HG03442 (cell line): ENCODE results near the gene EXOC6.

Experiments
- ATAC-seq: cut with Tn5 transposase; IDR thresholded peaks from one replicate; pipeline ENCODE4 v1.9.1; 2021; ENCODE audit warnings: mild to moderate bottlenecking, moderate library complexity; ENCODE audit not compliant: unreplicated experiment

EXOC6 gene

DNA sequence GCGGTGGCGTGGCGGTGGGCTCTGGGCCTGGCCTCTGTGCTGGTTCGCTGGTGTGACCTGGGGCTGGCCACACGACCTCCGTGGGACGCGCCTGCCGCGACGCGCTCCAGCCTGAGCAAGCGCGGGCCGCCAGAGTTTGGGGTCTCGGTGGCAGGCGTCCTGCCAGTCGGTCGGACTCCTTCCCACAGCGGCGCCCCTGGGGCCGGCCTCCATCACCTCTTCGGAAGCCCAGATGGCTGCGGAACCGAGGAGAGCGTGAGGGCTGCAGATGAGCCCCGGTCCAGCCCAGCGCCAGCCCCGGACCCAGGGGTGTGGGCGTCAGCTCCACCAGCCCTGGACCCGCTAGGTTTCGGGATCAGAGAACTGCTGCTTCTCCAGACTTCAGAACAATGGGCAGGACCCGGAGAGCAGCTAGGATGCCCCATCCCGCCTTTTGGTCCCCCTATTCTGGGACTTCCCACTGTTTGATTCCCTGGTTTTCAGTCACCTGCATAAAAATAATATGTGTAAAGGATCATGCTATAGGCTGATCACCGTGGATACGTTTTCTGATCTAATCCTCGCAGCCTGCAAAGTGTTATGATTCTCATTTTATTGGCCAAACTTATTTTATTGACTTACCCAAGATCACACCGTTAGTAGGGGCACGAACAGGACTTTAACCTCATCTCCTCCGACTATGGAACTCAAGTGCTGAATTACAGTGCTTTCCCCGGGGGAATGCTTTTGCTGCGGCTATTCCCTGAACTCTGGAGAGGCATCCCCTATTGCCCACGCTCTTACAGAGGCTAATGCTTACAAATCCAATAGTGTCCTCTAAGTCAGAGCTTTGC lies 215.0 kb downstream of the EXOC6 start:
- no peak for ATAC-seq

GRCh38 chr10:93063977-93064660 lies 215.8 kb downstream of the EXOC6 start:
- no peak for ATAC-seq

GRCh38 chr10:93064874-93065660 lies 216.7 kb downstream of the EXOC6 start:
- ATAC-seq, result no peak

DNA sequence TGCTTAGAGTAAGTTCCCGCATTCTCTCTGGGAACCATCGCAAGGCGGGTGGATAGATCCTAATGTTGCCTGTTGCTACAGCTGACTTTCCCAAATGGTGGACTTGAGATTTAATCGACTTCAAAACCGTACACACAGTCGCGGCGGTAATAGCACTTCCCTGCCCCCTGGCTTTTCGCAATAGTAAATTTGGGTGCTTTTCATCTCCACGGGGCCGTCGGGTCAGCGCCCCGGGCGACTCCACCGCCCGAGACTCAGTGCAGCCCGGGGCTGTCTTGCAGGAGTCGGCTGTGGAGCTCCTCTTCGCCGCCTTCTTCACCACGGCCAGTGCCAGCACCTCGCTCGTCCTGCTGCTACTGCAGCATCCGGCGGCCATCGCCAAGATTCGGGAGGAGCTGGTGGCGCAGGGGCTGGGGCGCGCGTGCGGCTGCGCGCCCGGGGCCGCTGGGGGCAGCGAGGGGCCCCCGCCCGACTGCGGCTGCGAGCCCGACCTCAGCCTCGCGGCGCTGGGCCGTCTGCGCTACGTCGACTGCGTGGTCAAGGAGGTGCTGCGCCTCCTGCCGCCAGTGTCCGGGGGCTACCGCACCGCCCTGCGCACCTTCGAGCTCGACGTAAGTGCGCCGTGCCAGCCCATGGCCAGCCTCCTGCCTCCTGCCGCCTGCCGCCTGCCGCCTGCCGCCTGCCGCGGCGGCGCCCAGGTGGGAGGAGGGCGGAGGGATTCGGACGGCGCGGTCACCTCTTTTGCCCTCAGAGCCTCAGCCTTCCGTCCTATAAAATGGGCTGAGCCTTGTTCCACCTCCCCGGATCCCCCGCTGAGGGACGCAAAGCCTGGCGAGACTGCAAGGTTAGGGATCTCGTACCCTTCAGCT lies 217.6 kb downstream of the EXOC6 start:
- ATAC-seq, result no peak

DNA sequence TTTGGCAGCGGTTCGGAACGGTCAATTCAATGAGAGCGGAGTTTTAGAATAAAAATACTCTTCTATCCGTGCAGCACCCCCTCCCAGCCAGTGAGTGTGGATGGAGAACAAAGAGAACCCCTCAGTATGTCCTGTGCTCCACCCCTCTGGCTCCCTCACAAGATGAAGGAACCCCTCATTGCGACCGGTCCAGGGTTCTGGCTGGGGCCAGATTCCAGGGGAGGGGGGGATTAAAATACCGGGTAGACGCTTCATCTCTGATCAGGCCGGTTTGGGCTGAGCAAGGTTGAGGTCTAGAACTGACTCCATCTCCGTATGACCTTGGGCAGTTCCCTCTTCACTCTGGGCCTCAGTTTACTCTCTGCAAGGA lies 218.2 kb downstream of the EXOC6 start:
- no peak for ATAC-seq

DNA sequence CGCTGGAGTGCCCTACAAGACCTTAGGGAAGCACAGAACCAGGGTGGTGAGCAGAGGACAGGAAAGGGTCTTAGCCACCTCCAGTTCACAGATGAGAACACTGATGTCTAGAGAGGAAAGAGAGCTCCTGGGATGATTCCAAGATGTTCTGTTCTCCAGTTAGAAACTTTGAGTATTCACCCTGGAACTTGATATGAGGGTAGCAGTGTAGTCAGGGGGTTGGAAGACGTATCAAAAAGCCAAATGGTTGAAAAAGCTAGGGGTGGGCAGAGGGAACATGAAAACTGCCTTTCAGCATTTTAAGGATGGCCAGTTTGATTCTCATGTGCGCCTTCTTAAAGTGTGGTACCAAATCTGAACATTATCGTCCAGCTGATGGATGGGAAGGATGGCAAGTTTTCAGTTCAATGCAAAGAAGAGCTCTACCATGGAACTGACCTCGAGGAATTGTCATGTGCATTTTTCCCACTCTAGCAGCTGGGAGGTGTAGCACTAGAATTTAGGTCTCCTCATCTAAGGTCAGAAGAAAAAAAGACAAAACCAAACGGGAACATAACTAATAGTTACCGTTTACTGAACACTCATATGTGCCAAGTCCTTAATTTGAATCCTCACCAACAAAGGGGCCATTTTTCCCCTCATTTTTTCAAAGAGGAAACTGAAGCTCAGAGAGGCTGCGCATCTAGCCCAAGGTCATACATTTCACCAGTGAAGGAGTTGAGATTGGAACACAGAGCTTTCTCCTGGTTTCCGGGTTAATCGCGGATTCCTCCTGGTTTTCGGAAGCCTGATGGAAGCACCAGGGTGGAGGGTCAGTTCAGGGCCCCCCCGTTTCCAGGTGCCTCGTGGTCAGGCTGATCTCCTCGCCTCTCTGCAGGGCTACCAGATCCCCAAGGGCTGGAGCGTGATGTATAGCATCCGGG lies 219.4 kb downstream of the EXOC6 start:
- no peak for ATAC-seq

DNA sequence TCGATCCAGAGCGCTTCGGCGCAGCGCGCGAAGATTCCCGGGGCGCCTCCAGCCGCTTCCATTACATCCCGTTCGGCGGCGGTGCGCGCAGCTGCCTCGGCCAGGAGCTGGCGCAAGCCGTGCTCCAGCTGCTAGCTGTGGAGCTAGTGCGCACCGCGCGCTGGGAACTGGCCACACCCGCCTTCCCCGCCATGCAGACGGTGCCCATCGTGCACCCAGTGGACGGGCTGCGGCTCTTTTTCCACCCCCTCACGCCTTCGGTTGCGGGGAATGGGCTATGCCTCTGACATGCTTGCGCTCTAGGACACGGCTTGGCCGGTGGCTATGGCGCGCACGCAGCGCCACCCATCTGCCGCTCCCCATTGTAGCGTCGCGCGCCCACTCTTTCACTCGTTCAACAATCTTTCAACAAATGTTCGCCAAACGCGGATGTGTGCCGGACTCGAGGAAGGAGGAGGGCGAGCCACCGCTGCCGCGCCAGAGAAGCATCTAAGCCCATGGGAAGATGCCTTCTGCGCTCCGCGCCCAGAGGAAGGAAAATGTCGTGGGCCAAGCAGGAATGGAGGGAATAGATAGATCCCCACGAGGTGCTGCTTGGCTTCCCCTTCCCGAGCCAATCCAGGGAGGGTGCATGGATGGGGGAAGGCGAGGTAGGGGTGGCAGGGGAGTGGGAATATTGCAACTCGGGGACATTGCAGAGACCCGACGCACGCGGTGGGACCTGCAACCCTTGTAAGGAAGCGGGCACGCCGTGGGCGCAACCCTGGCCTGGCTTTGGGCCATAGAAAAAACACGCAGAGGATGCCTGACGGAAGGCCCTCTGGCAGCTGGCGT lies 220.3 kb downstream of the EXOC6 start:
- ATAC-seq, result no peak

GRCh38 chr10:93069245-93069561 lies 220.9 kb downstream of the EXOC6 start:
- ATAC-seq, result no peak

DNA sequence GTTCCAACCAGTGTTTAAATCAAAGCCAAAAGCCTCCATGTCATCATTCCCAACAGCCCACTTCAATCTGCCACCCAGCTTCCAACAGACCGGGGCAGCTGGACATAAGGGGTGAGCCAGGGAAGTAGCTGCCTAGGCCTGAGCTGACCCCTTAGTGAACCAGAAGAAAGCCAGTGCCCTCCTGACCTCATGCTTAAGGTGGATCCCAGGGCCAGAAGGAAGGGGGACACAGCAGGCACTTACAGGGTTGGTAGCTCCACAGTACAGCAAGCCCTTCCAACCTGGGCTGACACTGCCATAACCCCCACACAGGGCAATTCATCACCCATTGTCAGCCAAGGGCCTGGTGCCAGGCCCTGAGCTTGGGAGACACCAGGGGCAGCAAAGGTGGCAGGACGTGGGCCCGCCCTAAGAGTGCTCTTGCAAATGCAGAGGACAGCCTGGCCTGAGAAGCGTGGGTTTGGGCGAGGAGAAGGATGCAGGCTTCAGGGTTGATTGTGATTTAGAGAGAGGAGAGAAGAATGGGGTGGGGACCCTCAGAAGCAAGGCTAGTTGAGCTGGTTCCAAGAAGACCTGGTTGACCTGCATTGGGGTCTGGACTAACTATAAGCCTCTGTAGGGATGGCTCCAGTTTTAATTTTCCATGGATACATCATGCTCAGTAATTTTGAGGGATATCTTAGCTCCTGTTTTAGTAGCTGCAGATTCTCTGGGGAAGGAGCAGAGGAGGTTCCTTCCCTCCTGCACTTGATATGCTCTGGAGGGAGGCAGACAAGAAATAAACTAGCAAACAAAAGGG lies 222.3 kb downstream of the EXOC6 start:
- ATAC-seq, result no peak

DNA sequence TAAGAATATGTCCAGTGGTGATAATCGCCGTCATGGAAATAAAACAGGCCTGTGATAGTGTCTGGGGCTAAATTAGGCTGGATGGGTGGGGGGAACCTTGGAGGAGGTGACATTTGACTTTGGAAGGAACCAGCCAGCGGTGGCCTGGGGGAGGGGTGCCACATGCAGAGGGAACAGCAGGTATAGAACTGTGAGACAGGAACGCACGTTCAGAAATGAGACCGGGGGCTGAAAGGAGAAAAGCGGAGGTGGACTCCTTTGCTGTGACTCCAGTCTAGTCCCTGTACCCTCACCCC lies 222.8 kb downstream of the EXOC6 start:
- ATAC-seq, result no peak

DNA sequence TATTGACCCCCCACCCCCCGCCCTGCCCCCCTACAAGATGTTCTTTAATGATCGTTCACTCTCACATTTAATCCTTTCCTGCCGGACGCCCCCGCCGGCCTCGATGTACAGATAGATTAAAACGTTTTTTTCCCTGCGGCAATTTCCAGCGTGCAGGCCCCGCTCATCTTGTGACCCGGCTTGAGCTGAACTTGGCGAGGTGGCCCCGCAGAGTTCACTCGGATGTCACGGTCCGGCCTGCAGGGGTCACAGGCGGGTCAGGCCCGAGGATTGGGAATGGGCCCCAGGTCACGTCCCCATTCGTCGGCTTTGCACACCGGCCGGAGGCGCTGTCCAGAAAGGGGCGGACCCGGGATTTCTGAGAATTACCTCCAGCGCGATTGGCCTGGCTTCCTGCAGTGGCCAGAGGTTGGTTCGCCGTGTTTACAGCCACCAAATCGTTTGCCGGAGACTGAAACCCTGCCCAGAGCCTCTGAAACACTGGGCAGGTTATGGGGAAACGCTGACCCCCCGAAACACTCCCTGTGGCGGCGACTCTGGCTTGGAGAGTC lies 223.4 kb downstream of the EXOC6 start:
- no peak for ATAC-seq

DNA sequence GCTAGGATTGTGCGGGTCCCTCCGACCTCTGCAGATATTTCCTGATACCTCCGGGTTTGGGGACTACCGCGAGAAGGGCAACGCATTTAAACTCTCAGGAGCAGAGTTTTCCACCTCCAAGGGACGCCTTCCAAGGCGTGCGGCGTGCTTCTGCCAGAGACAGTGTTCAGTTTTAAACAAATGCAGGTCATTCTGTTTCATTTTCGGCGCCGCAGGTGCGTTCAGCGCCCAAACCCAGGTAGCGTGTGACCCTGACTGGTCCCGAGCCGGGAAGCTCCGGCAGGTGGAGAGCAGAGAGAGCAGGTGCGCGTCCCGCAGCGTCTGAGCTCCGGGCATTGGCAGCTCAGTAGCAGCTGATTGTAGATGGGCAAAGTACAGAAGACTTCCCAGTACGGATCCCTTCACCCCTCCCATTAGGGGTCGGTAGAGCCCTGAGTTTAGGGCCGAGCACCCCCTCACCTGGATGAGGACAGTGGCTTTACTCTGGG lies 223.9 kb downstream of the EXOC6 start:
- no peak for ATAC-seq

GRCh38 chr10:93072713-93073538 lies 224.6 kb downstream of the EXOC6 start:
- no peak for ATAC-seq

DNA sequence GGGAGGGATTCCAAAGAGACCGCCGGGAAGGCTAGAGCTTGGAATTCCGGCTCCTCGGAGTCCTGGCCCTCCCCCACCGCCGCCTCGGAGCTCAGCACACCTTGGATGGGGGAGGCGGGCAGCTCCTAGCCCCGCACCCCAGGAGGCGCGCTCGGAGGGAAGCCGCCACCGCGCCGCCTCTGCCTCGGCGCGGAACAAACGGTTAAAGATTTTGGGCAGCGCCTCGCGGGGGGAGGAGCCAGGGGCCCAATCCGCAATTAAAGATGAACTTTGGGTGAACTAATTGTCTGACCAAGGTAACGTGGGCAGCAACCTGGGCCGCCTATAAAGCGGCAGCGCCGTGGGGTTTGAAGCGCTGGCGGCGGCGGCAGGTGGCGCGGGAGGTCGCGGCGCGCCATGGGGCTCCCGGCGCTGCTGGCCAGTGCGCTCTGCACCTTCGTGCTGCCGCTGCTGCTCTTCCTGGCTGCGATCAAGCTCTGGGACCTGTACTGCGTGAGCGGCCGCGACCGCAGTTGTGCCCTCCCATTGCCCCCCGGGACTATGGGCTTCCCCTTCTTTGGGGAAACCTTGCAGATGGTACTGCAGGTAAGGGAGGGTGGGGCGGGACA lies 225.3 kb downstream of the EXOC6 start, which contains the start of gene CYP26A1:
Gene CYP26A1 (plus strand): TSS at position 355 of the 608 bp plus-strand sequence. CDS start 42 bp downstream, at position 397.
- no peak for ATAC-seq

DNA sequence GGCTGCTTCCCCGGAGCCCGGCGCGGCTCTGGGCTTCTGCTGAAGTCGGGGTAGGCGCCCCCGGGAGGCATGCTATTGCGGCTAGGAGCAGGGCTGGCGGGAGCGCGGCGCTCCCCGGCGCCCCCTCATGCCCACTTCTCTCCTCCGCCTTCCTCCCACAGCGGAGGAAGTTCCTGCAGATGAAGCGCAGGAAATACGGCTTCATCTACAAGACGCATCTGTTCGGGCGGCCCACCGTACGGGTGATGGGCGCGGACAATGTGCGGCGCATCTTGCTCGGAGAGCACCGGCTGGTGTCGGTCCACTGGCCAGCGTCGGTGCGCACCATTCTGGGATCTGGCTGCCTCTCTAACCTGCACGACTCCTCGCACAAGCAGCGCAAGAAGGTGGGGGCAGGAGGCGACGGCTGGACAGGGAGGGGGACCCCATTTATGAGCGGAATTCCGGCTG lies 225.9 kb downstream of the EXOC6 start:
- no peak for ATAC-seq

DNA sequence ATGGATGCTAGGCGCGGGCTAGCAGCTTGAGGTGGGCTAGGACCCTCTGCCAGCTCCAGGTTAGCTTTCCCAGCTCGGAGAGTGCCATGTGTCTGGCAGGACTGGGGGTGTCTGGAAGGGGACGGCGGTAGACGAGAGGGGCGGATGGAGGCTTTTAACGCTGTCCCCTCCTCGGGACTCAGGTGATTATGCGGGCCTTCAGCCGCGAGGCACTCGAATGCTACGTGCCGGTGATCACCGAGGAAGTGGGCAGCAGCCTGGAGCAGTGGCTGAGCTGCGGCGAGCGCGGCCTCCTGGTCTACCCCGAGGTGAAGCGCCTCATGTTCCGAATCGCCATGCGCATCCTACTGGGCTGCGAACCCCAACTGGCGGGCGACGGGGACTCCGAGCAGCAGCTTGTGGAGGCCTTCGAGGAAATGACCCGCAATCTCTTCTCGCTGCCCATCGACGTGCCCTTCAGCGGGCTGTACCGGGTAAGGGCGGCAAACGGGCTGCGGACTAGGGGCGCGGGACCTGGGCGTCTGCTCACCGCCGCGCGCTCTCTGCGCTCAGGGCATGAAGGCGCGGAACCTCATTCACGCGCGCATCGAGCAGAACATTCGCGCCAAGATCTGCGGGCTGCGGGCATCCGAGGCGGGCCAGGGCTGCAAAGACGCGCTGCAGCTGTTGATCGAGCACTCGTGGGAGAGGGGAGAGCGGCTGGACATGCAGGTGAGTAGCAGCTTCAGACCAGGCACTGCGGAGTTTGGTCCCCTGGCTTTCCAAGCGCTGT lies 226.5 kb downstream of the EXOC6 start:
- no peak for ATAC-seq
